HEK293 (cell line): Measurements from ENCODE around the gene DTNA.

Source experiments
- CTCF ChIA-PET: fragments of 350-600 bp; formaldehyde crosslinking; extraction: SDS; loops from one replicate; lab custom pipeline; 2021; ENCODE audit warnings: antibody characterized with exemption; lab: Yijun Ruan, JAX
- POLR2A ChIA-PET: fragments of 300-600 bp; formaldehyde crosslinking; extraction: SDS; loops from one replicate; lab custom pipeline; 2020; ENCODE audit warnings: antibody characterized with exemption, inconsistent platforms; lab: Yijun Ruan, JAX
- H3K27ac ChIP-seq: fragments of 200-500 bp; sonication (Bioruptor generic); 2 replicates; pipeline ENCODE4 v1.5.1; 2014; ENCODE audit warnings: low read depth, low read length, control low read depth, inconsistent platforms; ENCODE audit errors: extremely low read depth
- H3K36me3 ChIP-seq, 2 experiments: fragments of 200-500 bp in 1 of 2; sonication (Bioruptor generic) in 1 of 2; 1 replicate in 1 of 2; 2 replicates in 1 of 2; pipeline ENCODE4 v1.5.1; 2014 to 2017; ENCODE audit warnings: inconsistent platforms in 2 of 2, low read length in 2 of 2; ENCODE audit not compliant: control insufficient read depth in 2 of 2, insufficient read depth in 1 of 2
- H3K4me1 ChIP-seq: fragments of 200-500 bp; sonication (Bioruptor generic); 2 replicates; pipeline ENCODE4 v1.5.1; 2014; ENCODE audit warnings: mild to moderate bottlenecking, low read length, inconsistent platforms; ENCODE audit not compliant: control insufficient read depth, insufficient read depth
- H3K4me3 ChIP-seq: 2 replicates; pipeline ENCODE4 v1.5.1; 2011; ENCODE audit warnings: low read depth, mild to moderate bottlenecking, control low read depth, low read length, moderate library complexity
- H3K9me3 ChIP-seq: fragments of 200-500 bp; sonication (Bioruptor generic); 2 replicates; pipeline ENCODE4 v1.5.1; 2014; ENCODE audit warnings: low read depth, low read length, inconsistent platforms; ENCODE audit not compliant: control insufficient read depth, insufficient read depth
- GLI2 ChIP-seq: fragments of 450-650 bp; formaldehyde crosslinking; IDR thresholded peaks from 2 replicates; pipeline ENCODE4; 2017; ENCODE audit warnings: missing biosample characterization, missing genetic modification characterization, low read depth, borderline replicate concordance
- GLI4 ChIP-seq: fragments of 450-650 bp; formaldehyde crosslinking; IDR thresholded peaks from 2 replicates; pipeline ENCODE4 v1.5.1; 2016; ENCODE audit warnings: missing biosample characterization, missing genetic modification characterization
- KLF7 ChIP-seq: fragments of 450-650 bp; formaldehyde crosslinking; IDR thresholded peaks from 2 replicates; pipeline ENCODE4 v1.5.1; 2016; ENCODE audit warnings: missing biosample characterization, missing genetic modification characterization, borderline replicate concordance
- TSHZ1 ChIP-seq: fragments of 450-650 bp; formaldehyde crosslinking; IDR thresholded peaks from 2 replicates; pipeline ENCODE4 v1.5.1; 2016; ENCODE audit warnings: missing biosample characterization, missing genetic modification characterization, borderline replicate concordance
- ZBTB17 ChIP-seq: fragments of 450-650 bp; formaldehyde crosslinking; IDR thresholded peaks from 2 replicates; pipeline ENCODE4 v1.5.1; 2016; ENCODE audit warnings: missing biosample characterization, missing genetic modification characterization
- ZBTB44 ChIP-seq: fragments of 450-650 bp; IDR thresholded peaks from 2 replicates; pipeline ENCODE4 v1.5.1; 2018; ENCODE audit warnings: missing biosample characterization, mild to moderate bottlenecking, missing genetic modification characterization
- ZBTB8A ChIP-seq: fragments of 450-650 bp; formaldehyde crosslinking; IDR thresholded peaks from 2 replicates; pipeline ENCODE4 v1.5.1; 2016; ENCODE audit warnings: missing biosample characterization, missing genetic modification characterization
- ZFP69B ChIP-seq: fragments of 450-650 bp; formaldehyde crosslinking; IDR thresholded peaks from 2 replicates; pipeline ENCODE4 v1.5.1; 2016; ENCODE audit warnings: missing biosample characterization, missing genetic modification characterization
- ZNF132 ChIP-seq: fragments of 450-650 bp; formaldehyde crosslinking; IDR thresholded peaks from 2 replicates; pipeline ENCODE4 v1.5.1; 2017; ENCODE audit warnings: missing biosample characterization, missing genetic modification characterization, borderline replicate concordance
- ZNF140 ChIP-seq: fragments of 450-650 bp; formaldehyde crosslinking; IDR thresholded peaks from 2 replicates; pipeline ENCODE4 v1.5.1; 2016; ENCODE audit warnings: missing biosample characterization, missing genetic modification characterization
- ZNF184 ChIP-seq: fragments of 450-650 bp; IDR thresholded peaks from 2 replicates; pipeline ENCODE4 v1.5.1; 2018; ENCODE audit warnings: missing biosample characterization, mild to moderate bottlenecking, missing genetic modification characterization
- ZNF335 ChIP-seq: fragments of 450-650 bp; formaldehyde crosslinking; conservative IDR thresholded peaks from 2 replicates; pipeline ENCODE4 v1.5.1; 2016; ENCODE audit warnings: missing biosample characterization, missing genetic modification characterization
- ZNF391 ChIP-seq: fragments of 450-650 bp; formaldehyde crosslinking; IDR thresholded peaks from 2 replicates; pipeline ENCODE4 v1.5.1; 2016; ENCODE audit warnings: low read depth, missing biosample characterization, missing genetic modification characterization, borderline replicate concordance
- ZNF416 ChIP-seq: fragments of 450-650 bp; formaldehyde crosslinking; IDR thresholded peaks from 2 replicates; pipeline ENCODE4 v1.5.1; 2016; ENCODE audit warnings: missing biosample characterization, missing genetic modification characterization
- ZNF423 ChIP-seq: fragments of 450-650 bp; formaldehyde crosslinking; IDR thresholded peaks from 2 replicates; pipeline ENCODE4 v1.5.1; 2016; ENCODE audit warnings: missing biosample characterization, missing genetic modification characterization
- ZNF48 ChIP-seq: fragments of 450-650 bp; formaldehyde crosslinking; IDR thresholded peaks from 2 replicates; pipeline ENCODE4 v1.5.1; 2016; ENCODE audit warnings: missing biosample characterization, missing genetic modification characterization
- ZNF521 ChIP-seq: fragments of 450-650 bp; formaldehyde crosslinking; IDR thresholded peaks from 2 replicates; pipeline ENCODE4 v1.5.1; 2017; ENCODE audit warnings: missing biosample characterization, mild to moderate bottlenecking, missing genetic modification characterization
- ZNF555 ChIP-seq: fragments of 450-650 bp; formaldehyde crosslinking; conservative IDR thresholded peaks from 2 replicates; pipeline ENCODE4 v1.5.1; 2017; ENCODE audit warnings: missing biosample characterization, mild to moderate bottlenecking, missing genetic modification characterization, inconsistent platforms
- ZNF629 ChIP-seq: fragments of 450-650 bp; formaldehyde crosslinking; IDR thresholded peaks from 2 replicates; pipeline ENCODE4 v1.5.1; 2017; ENCODE audit warnings: missing biosample characterization, missing genetic modification characterization
- ZNF645 ChIP-seq: fragments of 450-650 bp; formaldehyde crosslinking; IDR thresholded peaks from 2 replicates; pipeline ENCODE4; 2016; ENCODE audit warnings: missing biosample characterization, missing genetic modification characterization
- ZNF670 ChIP-seq: fragments of 450-650 bp; formaldehyde crosslinking; IDR thresholded peaks from 2 replicates; pipeline ENCODE4 v1.5.1; 2016; ENCODE audit warnings: missing biosample characterization, missing genetic modification characterization, low read depth
- ZSCAN30 ChIP-seq: fragments of 450-650 bp; IDR thresholded peaks from 2 replicates; pipeline ENCODE4 v1.5.1; 2018; ENCODE audit warnings: missing biosample characterization, mild to moderate bottlenecking, missing genetic modification characterization, moderate library complexity
- ZXDB ChIP-seq: fragments of 450-650 bp; formaldehyde crosslinking; IDR thresholded peaks from 2 replicates; pipeline ENCODE4 v1.5.1; 2016; ENCODE audit warnings: missing biosample characterization, missing genetic modification characterization
- TF ChIP-seq, protein P1 (sequence below): sonication (generic); formaldehyde crosslinking; IDR thresholded peaks from 2 replicates; pipeline ENCODE4 v1.8.1; 2022; ENCODE audit warnings: mild to moderate bottlenecking, moderate library complexity, missing genetic modification reagents
- TF ChIP-seq, protein P2 (sequence below): fragments of 450-650 bp; formaldehyde crosslinking; conservative IDR thresholded peaks from 2 replicates; pipeline ENCODE4 v1.5.1; 2016; ENCODE audit warnings: low read depth, missing biosample characterization, missing genetic modification characterization

DTNA gene

DNA sequence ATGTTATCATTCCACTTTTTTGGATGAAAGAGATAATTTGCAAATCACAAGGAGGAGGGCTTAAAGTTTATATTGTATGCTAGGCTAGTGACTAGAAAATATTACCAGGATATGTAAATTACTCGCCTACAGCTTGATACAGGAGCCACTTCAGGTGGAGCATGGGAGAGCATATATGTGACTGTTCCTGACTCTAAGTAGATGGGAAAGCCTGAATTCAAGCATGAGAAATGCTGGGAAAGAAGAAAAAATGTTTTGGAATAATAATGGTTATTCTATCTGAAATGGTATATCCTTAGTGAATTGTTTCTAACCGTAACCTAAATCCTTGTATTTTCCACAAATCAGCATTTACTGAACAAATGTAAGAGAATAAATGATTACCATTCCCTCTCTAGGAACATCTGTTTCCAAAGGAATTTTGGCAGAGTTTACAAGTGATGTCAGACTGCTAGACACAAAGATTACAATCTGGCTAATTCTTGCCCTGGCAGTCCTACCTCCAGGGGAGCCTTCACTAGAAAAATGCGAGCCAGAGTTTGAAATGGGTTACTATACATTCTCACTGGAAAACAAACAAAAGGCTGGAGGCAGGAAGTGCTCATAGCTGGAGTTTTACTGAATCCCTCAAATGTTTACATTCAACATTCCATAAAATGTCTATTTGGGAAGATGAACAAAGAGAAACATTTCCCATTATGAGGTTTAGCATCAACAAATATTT, 201.7 kb downstream of the DTNA start (continued):
- TF ChIP-seq GLI4: no peak
- no peak for TF ChIP-seq ZNF132 (tag by site-specific recombination)
- no peak for TF ChIP-seq ZNF645 (tag by site-specific recombination)
- 0 out of 2 replicates have a peak, but pooled peaks have one; percentile 14 for TF ChIP-seq ZXDB (tag by site-specific recombination)
- TF ChIP-seq ZBTB44 (tag by site-specific recombination): no peak
- no peak for TF ChIP-seq ZNF335 (tag by site-specific recombination)
- TF ChIP-seq TSHZ1 (tag by site-specific recombination): no peak
- TF ChIP-seq KLF7 (tag by site-specific recombination): no peak
- no peak for TF ChIP-seq ZNF670 (tag by site-specific recombination)
- no peak for TF ChIP-seq ZNF391 (tag by site-specific recombination)
- TF ChIP-seq, protein P1, sequence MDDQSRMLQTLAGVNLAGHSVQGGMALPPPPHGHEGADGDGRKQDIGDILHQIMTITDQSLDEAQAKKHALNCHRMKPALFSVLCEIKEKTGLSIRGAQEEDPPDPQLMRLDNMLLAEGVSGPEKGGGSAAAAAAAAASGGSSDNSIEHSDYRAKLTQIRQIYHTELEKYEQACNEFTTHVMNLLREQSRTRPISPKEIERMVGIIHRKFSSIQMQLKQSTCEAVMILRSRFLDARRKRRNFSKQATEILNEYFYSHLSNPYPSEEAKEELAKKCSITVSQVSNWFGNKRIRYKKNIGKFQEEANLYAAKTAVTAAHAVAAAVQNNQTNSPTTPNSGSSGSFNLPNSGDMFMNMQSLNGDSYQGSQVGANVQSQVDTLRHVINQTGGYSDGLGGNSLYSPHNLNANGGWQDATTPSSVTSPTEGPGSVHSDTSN (CRISPR knock-in tag): no peak
- TF ChIP-seq, all 188 proteins: peak for 5

GRCh38 chr18:34913837-34914661, 204.0 kb downstream of the DTNA start:
- Histone ChIP-seq H3K36me3 (no peaks in the 10 kb centered on the region), H3K4me3 (no peak overlapping the region), H3K9me3 (no peaks in the 10 kb centered on the region), H3K27ac (no peak overlapping the region), H3K4me1 (no peaks in the 10 kb centered on the region)
- POLR2A ChIA-PET: no interaction called here
- CTCF ChIA-PET: no interaction called here
- no peak for TF ChIP-seq ZNF48 (tag by site-specific recombination)
- TF ChIP-seq ZBTB8A: no peak
- TF ChIP-seq ZSCAN30 (tag by site-specific recombination): no peak
- TF ChIP-seq ZNF555 (tag by site-specific recombination): no peak
- TF ChIP-seq, protein P2, sequence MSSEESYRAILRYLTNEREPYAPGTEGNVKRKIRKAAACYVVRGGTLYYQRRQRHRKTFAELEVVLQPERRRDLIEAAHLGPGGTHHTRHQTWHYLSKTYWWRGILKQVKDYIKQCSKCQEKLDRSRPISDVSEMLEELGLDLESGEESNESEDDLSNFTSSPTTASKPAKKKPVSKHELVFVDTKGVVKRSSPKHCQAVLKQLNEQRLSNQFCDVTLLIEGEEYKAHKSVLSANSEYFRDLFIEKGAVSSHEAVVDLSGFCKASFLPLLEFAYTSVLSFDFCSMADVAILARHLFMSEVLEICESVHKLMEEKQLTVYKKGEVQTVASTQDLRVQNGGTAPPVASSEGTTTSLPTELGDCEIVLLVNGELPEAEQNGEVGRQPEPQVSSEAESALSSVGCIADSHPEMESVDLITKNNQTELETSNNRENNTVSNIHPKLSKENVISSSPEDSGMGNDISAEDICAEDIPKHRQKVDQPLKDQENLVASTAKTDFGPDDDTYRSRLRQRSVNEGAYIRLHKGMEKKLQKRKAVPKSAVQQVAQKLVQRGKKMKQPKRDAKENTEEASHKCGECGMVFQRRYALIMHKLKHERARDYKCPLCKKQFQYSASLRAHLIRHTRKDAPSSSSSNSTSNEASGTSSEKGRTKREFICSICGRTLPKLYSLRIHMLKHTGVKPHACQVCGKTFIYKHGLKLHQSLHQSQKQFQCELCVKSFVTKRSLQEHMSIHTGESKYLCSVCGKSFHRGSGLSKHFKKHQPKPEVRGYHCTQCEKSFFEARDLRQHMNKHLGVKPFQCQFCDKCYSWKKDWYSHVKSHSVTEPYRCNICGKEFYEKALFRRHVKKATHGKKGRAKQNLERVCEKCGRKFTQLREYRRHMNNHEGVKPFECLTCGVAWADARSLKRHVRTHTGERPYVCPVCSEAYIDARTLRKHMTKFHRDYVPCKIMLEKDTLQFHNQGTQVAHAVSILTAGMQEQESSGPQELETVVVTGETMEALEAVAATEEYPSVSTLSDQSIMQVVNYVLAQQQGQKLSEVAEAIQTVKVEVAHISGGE (tag by site-specific recombination): no peak
- no peak for TF ChIP-seq ZNF423 (tag by site-specific recombination)
- TF ChIP-seq ZNF416 (tag by site-specific recombination): no peak
- no peak for TF ChIP-seq ZNF629 (tag by site-specific recombination)
- TF ChIP-seq ZNF521 (tag by site-specific recombination): no peak
- TF ChIP-seq ZNF140 (tag by site-specific recombination): no peak
- no peak for TF ChIP-seq ZBTB17 (tag by site-specific recombination)
- no peak for TF ChIP-seq GLI2
- TF ChIP-seq ZNF184 (tag by site-specific recombination): no peak
- TF ChIP-seq ZFP69B (tag by site-specific recombination): no peak
